Endothelial cell of umbilical vein (primary cell): ENCODE measurements around the gene MUC5AC. TPM values are rescaled to one million over a fixed set of nuclear protein-coding genes. Genes with fewer than 3 reads are reported as not detected.
"Not testable (repeated sequence)": the region's sequence is repeated elsewhere in the genome, so short reads cannot be mapped to it uniquely, and the experiment has no call there.

ENCODE experiments used
- BruUV-seq: library from RNA; stranded (reverse); fragments of 400-500 nt; replicated peaks from 2 replicates; lab custom pipeline; 2021; lab: Mats Ljungman, UMichigan
- CTCF ChIA-PET: fragments of 300-600, 350-600 bp; sonication (Branson Sonifier 250); formaldehyde crosslinking; loops from one replicate; lab custom pipeline; 2021; ENCODE audit warnings: antibody characterized with exemption, inconsistent platforms; lab: Charles Lee
- POLR2A ChIA-PET: fragments of 300-600, 350-600 bp; sonication (Branson Sonifier 250); formaldehyde crosslinking; loops from one replicate; lab custom pipeline; 2021; ENCODE audit warnings: antibody characterized with exemption, inconsistent platforms; lab: Charles Lee
- DNase-seq: peaks from one replicate; pipeline ENCODE4 v3.0.0-alpha.2; 2011; ENCODE audit warnings: low read depth, low spot score
- FAIRE-seq: peaks from 2 replicates; lab custom pipeline; 2011; peaks lifted over from hg19 to GRCh38; lab: Jason Lieb, UNC
- H2AFZ ChIP-seq: 2 replicates; pipeline ENCODE4 v1.6.0; 2012; ENCODE audit warnings: low read depth, low read length, control low read depth, inconsistent platforms
- H3K27ac ChIP-seq: 2 replicates; pipeline ENCODE4 v1.5.1; 2011; ENCODE audit warnings: low read depth, mild to moderate bottlenecking, control low read depth, low read length, moderate library complexity; ENCODE audit not compliant: insufficient read depth
- H3K27me3 ChIP-seq, 2 experiments: 2 replicates each; pipeline versions ENCODE4 v1.6.0 to v1.6.1; 2011; ENCODE audit warnings: low read length in 2 of 2, mixed read lengths in 1 of 2; ENCODE audit not compliant: control insufficient read depth in 2 of 2, insufficient read depth in 2 of 2
- H3K36me3 ChIP-seq, 2 experiments: 2 replicates in 1 of 2; 3 replicates in 1 of 2; pipeline ENCODE4 v1.5.1; 2011; ENCODE audit warnings: low read length in 2 of 2, mild to moderate bottlenecking in 1 of 2, moderate library complexity in 1 of 2; ENCODE audit not compliant: control insufficient read depth in 2 of 2, insufficient read depth in 2 of 2; ENCODE audit errors: extremely low read depth in 1 of 2
- H3K4me1 ChIP-seq: 3 replicates; pipeline ENCODE4 v1.5.1; 2011; ENCODE audit warnings: mild to moderate bottlenecking, low read length; ENCODE audit not compliant: control insufficient read depth, insufficient read depth; ENCODE audit errors: extremely low read depth
- H3K4me2 ChIP-seq: 2 replicates; pipeline ENCODE4 v1.6.1; 2011; ENCODE audit warnings: low read length, control low read depth, mixed read lengths; ENCODE audit not compliant: insufficient read depth
- H3K4me3 ChIP-seq, 3 experiments: fragments of 200-600 bp in 1 of 3; sonication (generic), shearing (Covaris generic) in 1 of 3; replicated peaks in 1 of 3; 2 replicates each; pipeline ENCODE4 v1.5.1; 2011 to 2016; ENCODE audit warnings: control low read depth in 3 of 3, low read length in 3 of 3, mild to moderate bottlenecking in 2 of 3, inconsistent platforms in 1 of 3, low read depth in 1 of 3, moderate library complexity in 1 of 3; ENCODE audit not compliant: insufficient read depth in 1 of 3
- H3K79me2 ChIP-seq: 2 replicates; pipeline ENCODE4 v1.6.0; 2012; ENCODE audit warnings: low read length, inconsistent platforms; ENCODE audit not compliant: control insufficient read depth, insufficient read depth
- H3K9ac ChIP-seq: replicated peaks from 2 replicates; pipeline ENCODE3; 2011; ENCODE audit warnings: low read length, control low read depth; ENCODE audit not compliant: insufficient read depth; ENCODE audit errors: extremely low read depth
- H3K9me1 ChIP-seq: replicated peaks from 3 replicates; pipeline ENCODE4 v1.6.0; 2011; ENCODE audit warnings: mild to moderate bottlenecking, low read length; ENCODE audit not compliant: control insufficient read depth, insufficient read depth; ENCODE audit errors: extremely low read depth
- H3K9me3 ChIP-seq: replicated peaks from 2 replicates; pipeline ENCODE4 v1.5.1; 2012; ENCODE audit warnings: low read length, inconsistent platforms; ENCODE audit not compliant: control insufficient read depth, insufficient read depth
- H4K20me1 ChIP-seq: replicated peaks from 2 replicates; pipeline ENCODE3; 2011; ENCODE audit warnings: mild to moderate bottlenecking, low read length; ENCODE audit not compliant: control insufficient read depth, insufficient read depth; ENCODE audit errors: extremely low read depth
- EZH2 ChIP-seq: IDR thresholded peaks from 2 replicates; pipeline ENCODE4 v1.6.1; 2012; ENCODE audit warnings: borderline replicate concordance, low read depth, mild to moderate bottlenecking, moderate library complexity, low read length, inconsistent platforms; ENCODE audit not compliant: severe bottlenecking
- FOS ChIP-seq: IDR thresholded peaks from 2 replicates; pipeline ENCODE4 v1.6.1; 2011; ENCODE audit warnings: mild to moderate bottlenecking, low read length, moderate library complexity, borderline replicate concordance; ENCODE audit not compliant: insufficient read depth
- GATA2 ChIP-seq: IDR thresholded peaks from 2 replicates; pipeline ENCODE4 v1.7.0; 2011; ENCODE audit warnings: low read depth, mild to moderate bottlenecking, moderate library complexity, mixed read lengths, low read length; ENCODE audit not compliant: insufficient read length, insufficient read depth
- JUN ChIP-seq: IDR thresholded peaks from 2 replicates; pipeline ENCODE4 v1.6.1; 2011; ENCODE audit warnings: borderline replicate concordance, low read depth; ENCODE audit not compliant: insufficient read length, insufficient read depth
- MYC ChIP-seq: IDR thresholded peaks from one replicate; pipeline ENCODE4 v1.6.1; 2011; ENCODE audit warnings: mild to moderate bottlenecking, low read depth, low read length
- POLR2A ChIP-seq: IDR thresholded peaks from 2 replicates; pipeline ENCODE4 v1.6.1; 2012; ENCODE audit warnings: low read depth, mild to moderate bottlenecking, control low read depth, low read length
- POLR2AphosphoS5 ChIP-seq: IDR thresholded peaks from 2 replicates; pipeline ENCODE4 v1.6.1; 2012; ENCODE audit warnings: low read depth, mild to moderate bottlenecking, control low read depth, low read length, moderate library complexity; ENCODE audit not compliant: insufficient read depth
- dilution Hi-C: fragments of 300-500 bp; cut with MboI; formaldehyde crosslinking; loops from one replicate; pipeline ENCODE4 v1.15.0; 2019; ENCODE audit warnings: low sequenced_read_pairs; ENCODE audit not compliant: extremely low pct_ligation_motif_present
- intact Hi-C: fragments of 100-400 bp; cut with micrococcal nuclease; formaldehyde crosslinking; loops from one replicate; pipeline ENCODE4 v1.10.0; 2022
- polyA plus RNA-seq, 4 experiments: library from polyadenylated mRNA; depleted of rRNA in 3 of 4; stranded (reverse) in 3 of 4; unstranded in 1 of 4; fragments of >200 nt; gene quantifications; 2 replicates each; pipeline versions ENCODE4 v1.2.1 to v1.2.3, GENCODE V29; 2011 to 2012; ENCODE audit warnings: missing spikeins in 1 of 4
- total RNA-seq: library from RNA; stranded (reverse); gene quantifications from 2 replicates; pipeline ENCODE4 v1.2.3, GENCODE V29; 2021
- TF ChIP-seq, protein P1 (sequence below): IDR thresholded peaks from 2 replicates; pipeline ENCODE4 v1.6.1; 2011; ENCODE audit not compliant: insufficient read depth, insufficient read length
- TF ChIP-seq, protein P2 (sequence below), 2 donors: IDR thresholded peaks; 1 replicate in 1 of 2; 2 replicates in 1 of 2; pipeline ENCODE4 v1.5.1; 2011; ENCODE audit warnings: low read length in 2 of 2, mild to moderate bottlenecking in 2 of 2, moderate library complexity in 2 of 2, control low read depth in 1 of 2, inconsistent platforms in 1 of 2, low read depth in 1 of 2; ENCODE audit not compliant: insufficient read depth in 1 of 2; ENCODE audit errors: extremely low read depth in 1 of 2

Gene MUC5AC
- total and polyA plus RNA-seq, 2 donors (not counting 3 experiments of a cell fraction or from before 2014, with no cell fraction given), result not detected

DNA sequence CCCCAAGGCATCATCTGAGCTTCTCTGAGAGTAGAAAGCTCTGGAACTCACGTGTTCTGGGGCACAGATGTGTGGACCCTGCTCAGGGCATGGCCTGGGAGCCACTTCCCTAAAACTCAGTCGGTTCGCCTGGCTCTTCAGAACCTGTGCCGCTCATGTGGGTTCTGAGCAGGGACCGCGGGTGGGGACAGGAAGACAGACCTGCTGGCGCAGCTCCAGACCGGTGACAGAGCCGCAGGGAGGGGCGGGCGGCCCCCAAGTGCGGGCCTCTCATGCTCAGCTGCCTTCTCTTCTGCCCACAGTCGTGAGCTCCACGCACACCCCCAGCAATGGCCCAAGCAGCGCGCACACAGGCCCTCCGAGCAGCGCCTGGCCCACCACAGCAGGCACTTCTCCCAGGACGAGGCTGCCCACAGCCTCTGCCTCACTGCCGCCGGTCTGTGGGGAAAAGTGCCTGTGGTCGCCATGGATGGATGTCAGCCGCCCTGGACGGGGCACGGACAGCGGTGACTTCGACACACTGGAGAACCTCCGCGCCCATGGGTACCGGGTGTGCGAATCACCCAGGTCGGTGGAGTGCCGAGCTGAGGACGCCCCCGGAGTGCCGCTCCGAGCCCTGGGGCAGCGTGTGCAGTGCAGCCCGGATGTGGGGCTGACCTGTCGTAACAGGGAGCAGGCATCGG, 24.2 kb downstream of the MUC5AC start:
- H3K4me3 ChIP-seq, result no peak overlapping the region
- H3K4me2 ChIP-seq, result no peak overlapping the region
- intact Hi-C loops, result no loop called here
- H2AFZ ChIP-seq, result no peak overlapping the region
- DNase-seq (no peak), FAIRE-seq (no peak)
- H3K9me1 ChIP-seq, result no peaks in the 10 kb centered on the region
- H3K9ac ChIP-seq, result no peak overlapping the region
- H3K27ac ChIP-seq, result no peak overlapping the region
- H3K4me1 ChIP-seq, result no peaks in the 10 kb centered on the region
- no peaks in the 10 kb centered on the region for H4K20me1 ChIP-seq
- no peak for TF ChIP-seq JUN
- no peak for TF ChIP-seq POLR2AphosphoS5
- TF ChIP-seq POLR2A, result no peak
- TF ChIP-seq EZH2, result no peak
- TF ChIP-seq MYC, result no peak
- TF ChIP-seq, protein P1, sequence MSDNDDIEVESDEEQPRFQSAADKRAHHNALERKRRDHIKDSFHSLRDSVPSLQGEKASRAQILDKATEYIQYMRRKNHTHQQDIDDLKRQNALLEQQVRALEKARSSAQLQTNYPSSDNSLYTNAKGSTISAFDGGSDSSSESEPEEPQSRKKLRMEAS, result no peak
- no peak for TF ChIP-seq GATA2
- TF ChIP-seq FOS, result no peak
- TF ChIP-seq, protein P2, sequence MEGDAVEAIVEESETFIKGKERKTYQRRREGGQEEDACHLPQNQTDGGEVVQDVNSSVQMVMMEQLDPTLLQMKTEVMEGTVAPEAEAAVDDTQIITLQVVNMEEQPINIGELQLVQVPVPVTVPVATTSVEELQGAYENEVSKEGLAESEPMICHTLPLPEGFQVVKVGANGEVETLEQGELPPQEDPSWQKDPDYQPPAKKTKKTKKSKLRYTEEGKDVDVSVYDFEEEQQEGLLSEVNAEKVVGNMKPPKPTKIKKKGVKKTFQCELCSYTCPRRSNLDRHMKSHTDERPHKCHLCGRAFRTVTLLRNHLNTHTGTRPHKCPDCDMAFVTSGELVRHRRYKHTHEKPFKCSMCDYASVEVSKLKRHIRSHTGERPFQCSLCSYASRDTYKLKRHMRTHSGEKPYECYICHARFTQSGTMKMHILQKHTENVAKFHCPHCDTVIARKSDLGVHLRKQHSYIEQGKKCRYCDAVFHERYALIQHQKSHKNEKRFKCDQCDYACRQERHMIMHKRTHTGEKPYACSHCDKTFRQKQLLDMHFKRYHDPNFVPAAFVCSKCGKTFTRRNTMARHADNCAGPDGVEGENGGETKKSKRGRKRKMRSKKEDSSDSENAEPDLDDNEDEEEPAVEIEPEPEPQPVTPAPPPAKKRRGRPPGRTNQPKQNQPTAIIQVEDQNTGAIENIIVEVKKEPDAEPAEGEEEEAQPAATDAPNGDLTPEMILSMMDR (IDR thresholded peaks at IDR 0.05; ENCODE audit: extremely low read depth in 1 of 2, insufficient read depth in 1 of 2, low read depth in 1 of 2, low read length in 2 of 2), result no peak
- H3K36me3 ChIP-seq, result no peaks in the 10 kb centered on the region
- ChIA-PET POLR2A (no interaction called here), CTCF (no interaction called here)
- no peaks in the 10 kb centered on the region for H3K79me2 ChIP-seq
- dilution Hi-C loops, result no loop called here
- H3K27me3 ChIP-seq, result no peaks in the 10 kb centered on the region
- no TSS peak for BruUV-seq
- no peaks in the 10 kb centered on the region for H3K9me3 ChIP-seq

DNA sequence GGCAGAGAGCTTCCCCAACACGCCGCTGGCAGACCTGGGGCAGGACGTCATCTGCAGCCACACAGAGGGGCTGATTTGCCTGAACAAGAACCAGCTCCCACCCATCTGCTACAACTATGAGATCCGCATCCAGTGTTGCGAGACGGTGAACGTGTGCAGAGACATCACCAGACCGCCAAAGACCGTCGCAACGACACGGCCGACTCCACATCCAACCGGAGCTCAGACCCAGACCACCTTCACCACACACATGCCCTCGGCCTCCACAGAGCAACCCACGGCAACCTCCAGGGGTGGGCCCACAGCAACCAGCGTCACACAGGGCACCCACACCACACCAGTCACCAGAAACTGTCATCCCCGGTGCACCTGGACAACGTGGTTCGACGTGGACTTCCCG, 26.4 kb downstream of the MUC5AC start:
- H3K4me3 ChIP-seq, intact Hi-C loops, CTCF ChIA-PET, H3K9me3 ChIP-seq, H3K79me2 ChIP-seq, H4K20me1 ChIP-seq, FAIRE-seq, H3K27me3 ChIP-seq, H3K4me1 ChIP-seq, DNase-seq, BruUV-seq, H3K9me1 ChIP-seq, POLR2A ChIA-PET, dilution Hi-C loops, H3K4me2 ChIP-seq, H3K27ac ChIP-seq, H2AFZ ChIP-seq, H3K36me3 ChIP-seq, H3K9ac ChIP-seq: not testable (repeated sequence)
